IMR-90 (cell line): Measurements from ENCODE around the gene ATP7A. TPM values are rescaled to one million over a fixed set of nuclear protein-coding genes. Genes with fewer than 3 reads are reported as not detected.

Source experiments
- ATAC-seq: fragments of 200-7000 bp; cut with Tn5 transposase; 2 replicates; pipeline ENCODE4 v1.9.1; 2020; ENCODE audit warnings: low read depth, mild to moderate bottlenecking, moderate library complexity
- BruUV-seq: library from RNA; stranded (reverse); fragments of 400-500 nt; replicated peaks from 2 replicates; lab custom pipeline; 2021; lab: Mats Ljungman, UMichigan
- CTCF ChIA-PET: fragments of 300-600 bp; formaldehyde crosslinking; extraction: SDS; loops from one replicate; lab custom pipeline; 2021; ENCODE audit warnings: antibody characterized with exemption; lab: Yijun Ruan, JAX
- POLR2A ChIA-PET: fragments of 300-600 bp; sonication (Branson Sonifier 250); formaldehyde crosslinking; loops from one replicate; lab custom pipeline; 2022; ENCODE audit warnings: antibody characterized with exemption; ENCODE audit not compliant: unreplicated experiment; lab: Charles Lee
- DNase-seq: peaks from one replicate; pipeline ENCODE4 v3.0.0; 2013
- H2AFZ ChIP-seq: replicated peaks from 2 replicates; pipeline ENCODE3; 2013; ENCODE audit warnings: low read length, mild to moderate bottlenecking; ENCODE audit not compliant: poor library complexity
- H2AK5ac ChIP-seq: 2 replicates; pipeline ENCODE4 v1.6.1; 2013; ENCODE audit warnings: low read depth, low read length, inconsistent platforms
- H2AK9ac ChIP-seq: replicated peaks from 2 replicates; pipeline ENCODE3; 2013; ENCODE audit warnings: mild to moderate bottlenecking, low read depth, low read length, moderate library complexity; ENCODE audit not compliant: poor library complexity
- H2BK120ac ChIP-seq: 2 replicates; pipeline ENCODE4 v1.6.1; 2013; ENCODE audit warnings: low read depth, low read length, inconsistent platforms
- H2BK15ac ChIP-seq: 3 replicates; pipeline ENCODE4 v1.6.1; 2013; ENCODE audit warnings: low read depth, low read length, inconsistent platforms
- H2BK20ac ChIP-seq: 2 replicates; pipeline ENCODE4 v1.6.1; 2013; ENCODE audit warnings: low read depth, mild to moderate bottlenecking, inconsistent platforms, low read length, moderate library complexity
- H2BK5ac ChIP-seq: 2 replicates; pipeline ENCODE4 v1.6.1; 2013; ENCODE audit warnings: mild to moderate bottlenecking, low read depth, low read length, inconsistent platforms; ENCODE audit not compliant: poor library complexity, severe bottlenecking
- H3K14ac ChIP-seq: replicated peaks from 2 replicates; pipeline ENCODE4 v1.6.1; 2013; ENCODE audit warnings: low read depth, low read length, inconsistent platforms
- H3K18ac ChIP-seq: 2 replicates; pipeline ENCODE4 v1.6.1; 2013; ENCODE audit warnings: low read depth, low read length, control low read depth
- H3K23ac ChIP-seq: 2 replicates; pipeline ENCODE4 v1.6.1; 2013; ENCODE audit warnings: low read depth, low read length, inconsistent platforms
- H3K27ac ChIP-seq: 2 replicates; pipeline ENCODE4 v1.5.1; 2013; ENCODE audit warnings: mild to moderate bottlenecking, control low read depth, low read length; ENCODE audit not compliant: insufficient read depth
- H3K27me3 ChIP-seq: 2 replicates; pipeline ENCODE4 v1.6.1; 2013; ENCODE audit warnings: low read length; ENCODE audit not compliant: control insufficient read depth, insufficient read depth
- H3K36me3 ChIP-seq: 2 replicates; pipeline ENCODE4 v1.6.1; 2013; ENCODE audit warnings: low read length, mixed read lengths; ENCODE audit not compliant: control insufficient read depth, insufficient read depth
- H3K4ac ChIP-seq: 2 replicates; pipeline ENCODE4 v1.6.1; 2013; ENCODE audit warnings: low read depth, low read length, inconsistent platforms
- H3K4me1 ChIP-seq: 2 replicates; pipeline ENCODE4 v1.6.1; 2013; ENCODE audit warnings: low read length, mixed read lengths; ENCODE audit not compliant: control insufficient read depth, insufficient read depth
- H3K4me2 ChIP-seq: 2 replicates; pipeline ENCODE4 v1.6.1; 2013; ENCODE audit warnings: low read depth, mild to moderate bottlenecking, control low read depth, low read length, moderate library complexity
- H3K4me3 ChIP-seq: 2 replicates; pipeline ENCODE4 v1.5.1; 2013; ENCODE audit warnings: low read depth, mild to moderate bottlenecking, control low read depth, low read length, moderate library complexity; ENCODE audit not compliant: insufficient read depth
- H3K56ac ChIP-seq: 2 replicates; pipeline ENCODE4 v1.6.1; 2013; ENCODE audit warnings: low read length, inconsistent platforms; ENCODE audit not compliant: insufficient read depth; ENCODE audit errors: extremely low read depth
- H3K79me1 ChIP-seq, 2 experiments: 2 replicates each; pipeline ENCODE4 v1.6.1; 2013; ENCODE audit warnings: low read length in 2 of 2, inconsistent platforms in 1 of 2, low read depth in 1 of 2
- H3K9ac ChIP-seq: 2 replicates; pipeline ENCODE4 v1.6.1; 2013; ENCODE audit warnings: low read depth, low read length, control low read depth
- H3K9me1 ChIP-seq: 2 replicates; pipeline ENCODE4 v1.6.1; 2013; ENCODE audit warnings: low read length, inconsistent platforms; ENCODE audit not compliant: insufficient read depth
- H3K9me3 ChIP-seq: 2 replicates; pipeline ENCODE4 v1.6.1; 2013; ENCODE audit warnings: low read length; ENCODE audit not compliant: control insufficient read depth, insufficient read depth
- H4K20me1 ChIP-seq: 2 replicates; pipeline ENCODE4 v1.6.1; 2013; ENCODE audit warnings: low read length, inconsistent platforms; ENCODE audit not compliant: insufficient read depth
- H4K5ac ChIP-seq: 2 replicates; pipeline ENCODE4 v1.6.1; 2013; ENCODE audit warnings: mild to moderate bottlenecking, low read depth, low read length, control low read depth
- H4K8ac ChIP-seq, 2 experiments: 2 replicates each; pipeline ENCODE4 v1.6.1; 2013; ENCODE audit warnings: low read depth in 2 of 2, low read length in 2 of 2, control low read depth in 1 of 2, inconsistent platforms in 1 of 2
- H4K91ac ChIP-seq: 2 replicates; pipeline ENCODE4 v1.6.1; 2013; ENCODE audit warnings: low read depth, low read length, inconsistent platforms; ENCODE audit not compliant: insufficient read depth
- CEBPB ChIP-seq: IDR thresholded peaks from 2 replicates; pipeline ENCODE4 v1.6.1; 2012; ENCODE audit warnings: low read depth, low read length, improper control_type of control experiment
- CHD1 ChIP-seq: IDR thresholded peaks from 2 replicates; pipeline ENCODE4 v1.6.1; 2012; ENCODE audit warnings: low read depth, low read length, improper control_type of control experiment
- MAZ ChIP-seq: IDR thresholded peaks from 2 replicates; pipeline ENCODE4 v1.6.1; 2012; ENCODE audit warnings: low read depth, mild to moderate bottlenecking, low read length, improper control_type of control experiment, moderate library complexity, borderline replicate concordance
- NFE2L2 ChIP-seq: fragments of 150-350 bp; IDR thresholded peaks from 2 replicates; pipeline ENCODE4 v1.6.1; 2016; ENCODE audit warnings: low read depth, mild to moderate bottlenecking, low read length
- RCOR1 ChIP-seq: IDR thresholded peaks from 2 replicates; pipeline ENCODE4 v1.6.1; 2012; ENCODE audit warnings: mild to moderate bottlenecking, low read length, improper control_type of control experiment; ENCODE audit not compliant: insufficient replicate concordance
- WGBS, 2 experiments: methylation state at CpG; one replicate each; pipeline versions ENCODE4 v1.1.5 to v1.1.7; 2013; ENCODE audit warnings: missing lambda C conversion rate in 2 of 2; ENCODE audit not compliant: insufficient read length in 1 of 2; ENCODE audit errors: extremely low coverage in 2 of 2; 5-methylcytosine and 5-hydroxymethylcytosine counted together
- dilution Hi-C: fragments of 300-500 bp; cut with HindIII; formaldehyde crosslinking; loops from one replicate; pipeline ENCODE4 v1.14.3; 2018; ENCODE audit warnings: low sequenced_read_pairs; ENCODE audit not compliant: unreplicated experiment
- in situ Hi-C: fragments of 300-500 bp; cut with MboI; formaldehyde crosslinking; loops from 3 replicates; pipeline ENCODE4 v1.14.3; 2019; ENCODE audit warnings: low sequenced_read_pairs, inconsistent platforms, mixed read lengths
- intact Hi-C: fragments of 100-400 bp; cut with micrococcal nuclease; formaldehyde crosslinking; loops from 2 replicates; pipeline ENCODE4 v1.10.0; 2022
- polyA plus RNA-seq, 3 experiments: library from polyadenylated mRNA; depleted of rRNA; stranded (reverse); fragments of >200 nt; gene quantifications; 2 replicates each; pipeline ENCODE4 v1.2.3, GENCODE V29; 2012; ENCODE audit warnings: low replicate concordance in 1 of 3
- total RNA-seq: library from RNA; depleted of rRNA; stranded (reverse); fragments of >200 nt; gene quantifications from 2 replicates; pipeline ENCODE4 v1.2.3, GENCODE V29; 2012

The ATP7A gene
- total and polyA plus RNA-seq, 2 of the 4 experiments (the other 2 are of a cell fraction): 4.2 to 22.4 TPM

- no peak for ATAC-seq
- Histone ChIP-seq H2BK15ac (no peak overlapping the region), H3K36me3 (no peaks in the 10 kb centered on the region), H3K9me3 (no peaks in the 10 kb centered on the region), H3K4me1 (no peaks in the 10 kb centered on the region), H4K20me1 (no peaks in the 10 kb centered on the region), H3K23ac (no peak overlapping the region), H3K27ac (no peak overlapping the region), H3K56ac (no peak overlapping the region), H3K4me3 (no peak overlapping the region), H4K5ac (no peak overlapping the region), H2BK20ac (no peak overlapping the region), H3K9ac (no peak overlapping the region), H4K8ac (no peak overlapping the region), H3K18ac (no peak overlapping the region), H2BK5ac (no peak overlapping the region), H3K79me1 (peaks cover 5 to 10% of the 10 kb centered on the region in 2 experiments), H3K4ac (no peak overlapping the region), H3K27me3 (peaks cover 2% of the 10 kb centered on the region; the same call in 1 of the 2 replicates), H2AK5ac (no peak overlapping the region), H2BK120ac (no peak overlapping the region), H2AK9ac (no peak overlapping the region), H3K14ac (no peak overlapping the region), H3K4me2 (no peak overlapping the region), H3K9me1 (no peaks in the 10 kb centered on the region), H2AFZ (no peak overlapping the region), H4K91ac (no peak overlapping the region)
- ChIA-PET CTCF (no interaction called here), POLR2A (no interaction called here)
- TF ChIP-seq CEBPB: no peak
- TF ChIP-seq CHD1: no peak
- no peak for TF ChIP-seq NFE2L2
- no peak for TF ChIP-seq RCOR1
- no peak for TF ChIP-seq MAZ
- dilution Hi-C loops: no loop called here
- intact Hi-C loops: no loop called here
- WGBS, 2 experiments: no CpG with 5 or more reads among the region's 2 CpGs
- no TSS peak for BruUV-seq
- DNase-seq: no peak
- in situ Hi-C loops: no loop called here
Observed at GRCh38 chrX:77961063-77961462, 50.6 kb downstream of the ATP7A start.
